Smooth muscle cell (in vitro differentiated cells): ENCODE results near the gene SCAMP3. TPM values are rescaled to one million over a fixed set of nuclear protein-coding genes. Genes with fewer than 3 reads are reported as not detected.

Experiments used
- DNase-seq: peaks from one replicate; lab custom pipeline; 2025; ENCODE audit not compliant: unreplicated experiment; lab: John Stamatoyannopoulos, UW
- H2AFZ ChIP-seq: fragments of 200-600 bp; sonication (generic); 2 replicates; pipeline ENCODE4 v1.6.0; 2016; ENCODE audit warnings: antibody characterized with exemption, low read depth, mild to moderate bottlenecking
- H3F3A ChIP-seq: fragments of 200-600 bp; sonication (generic); 2 replicates; pipeline ENCODE4 v1.6.0; 2017; ENCODE audit warnings: antibody characterized with exemption, low read depth
- H3K27ac ChIP-seq: fragments of 200-600 bp; sonication (generic); 2 replicates; pipeline ENCODE4 v1.5.1; 2016; ENCODE audit warnings: low read depth, mild to moderate bottlenecking
- H3K27me3 ChIP-seq: fragments of 200-600 bp; sonication (generic); 2 replicates; pipeline ENCODE4 v1.6.1; 2016; ENCODE audit warnings: low read depth, mild to moderate bottlenecking
- H3K36me3 ChIP-seq: fragments of 200-600 bp; sonication (generic); 2 replicates; pipeline ENCODE4 v1.5.1; 2016; ENCODE audit warnings: low read depth
- H3K4me1 ChIP-seq: fragments of 200-600 bp; sonication (generic); 2 replicates; pipeline ENCODE4 v1.5.1; 2016; ENCODE audit warnings: low read depth
- H3K4me2 ChIP-seq: fragments of 200-600 bp; sonication (generic); 2 replicates; pipeline ENCODE4 v1.6.0; 2016; ENCODE audit warnings: mild to moderate bottlenecking
- H3K4me3 ChIP-seq: fragments of 200-600 bp; sonication (generic); 2 replicates; pipeline ENCODE4 v1.5.1; 2016; ENCODE audit warnings: mild to moderate bottlenecking
- H3K79me2 ChIP-seq: fragments of 200-600 bp; sonication (generic); 2 replicates; pipeline ENCODE4 v1.6.0; 2016; ENCODE audit warnings: low read depth, mild to moderate bottlenecking
- H3K9ac ChIP-seq: fragments of 200-600 bp; sonication (generic); 2 replicates; pipeline ENCODE4 v1.6.0; 2016; ENCODE audit warnings: low read depth
- H3K9me3 ChIP-seq: fragments of 200-600 bp; sonication (generic); replicated peaks from 2 replicates; pipeline ENCODE4 v1.5.1; 2016; ENCODE audit warnings: low read depth
- H4K20me1 ChIP-seq: fragments of 200-600 bp; sonication (generic); 2 replicates; pipeline ENCODE4 v1.6.0; 2016; ENCODE audit warnings: low read depth
- CTCF ChIP-seq: fragments of 200-600 bp; sonication (generic); IDR thresholded peaks from 2 replicates; pipeline ENCODE4 v1.5.1; 2017; ENCODE audit warnings: borderline replicate concordance, mild to moderate bottlenecking, antibody characterized with exemption; ENCODE audit not compliant: insufficient read depth, poor library complexity, severe bottlenecking
- WGBS: methylation state at CpG from one replicate; pipeline ENCODE4 v1.1.7; 2016; ENCODE audit warnings: low lambda C conversion rate; 5-methylcytosine and 5-hydroxymethylcytosine counted together
- polyA plus RNA-seq: library from polyadenylated mRNA; unstranded; fragments of >200 nt; fragmentation: Nextera tagmentation; extraction: Ambion mirVana; gene quantifications from 2 replicates; pipeline ENCODE4 v1.2.1, GENCODE V29; 2016
- total RNA-seq: library from RNA; depleted of rRNA; stranded (reverse); fragments of >200 nt; gene quantifications from 2 replicates; pipeline ENCODE4 v1.2.3, GENCODE V29; 2014

Gene SCAMP3
- total and polyA plus RNA-seq, 2 experiments from 2014 or later: 51.4 to 118 TPM

DNA sequence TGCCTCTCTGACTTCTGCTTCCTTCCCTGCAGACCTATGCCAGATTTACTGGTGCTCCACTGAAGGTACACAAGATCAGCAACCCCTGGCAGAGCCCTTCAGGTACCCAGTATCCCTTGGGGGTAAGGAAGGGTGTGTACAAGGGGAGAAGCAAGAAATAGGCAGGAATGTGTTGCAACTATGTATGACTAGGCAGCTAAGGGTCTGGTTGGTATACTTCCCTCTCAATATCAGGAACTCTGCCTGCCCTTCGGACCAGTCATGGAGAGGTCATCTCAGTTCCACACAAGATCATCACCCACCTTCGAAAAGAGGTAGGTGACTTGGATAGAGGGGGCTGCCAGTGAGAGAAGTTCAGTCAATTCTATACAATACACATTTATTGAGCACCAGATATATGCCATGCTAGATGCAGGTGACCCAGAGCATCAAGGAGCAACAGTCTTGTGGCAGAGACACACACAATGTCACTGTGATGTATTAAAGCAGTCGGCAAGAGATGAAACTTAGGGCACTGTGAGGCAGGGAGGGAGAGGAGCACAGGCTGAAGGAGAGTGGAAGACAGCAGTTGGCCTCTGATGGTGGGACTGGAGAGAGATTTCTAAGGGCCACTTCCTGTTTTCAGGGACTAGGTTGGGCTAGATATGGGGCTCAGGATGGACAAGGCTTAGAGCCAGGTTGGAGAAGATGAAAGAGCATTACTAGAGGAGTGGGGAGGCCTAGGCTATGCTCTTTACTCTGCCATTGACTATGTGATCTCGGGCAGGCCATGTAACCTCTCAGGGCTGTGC is 51.7 kb downstream of the SCAMP3 start:
- Histone ChIP-seq H3K79me2 (peaks cover 12% of the 10 kb centered on the region), H3K4me2 (peak overlapping the region; percentile 96), H3F3A (peaks cover 4% of the 10 kb centered on the region), H4K20me1 (no peaks in the 10 kb centered on the region), H3K9ac (no peak overlapping the region), H3K27ac (no peak overlapping the region), H3K27me3 (no peaks in the 10 kb centered on the region), H3K4me1 (peaks cover 10% of the 10 kb centered on the region), H3K9me3 (no peaks in the 10 kb centered on the region), H3K4me3 (no peak overlapping the region), H2AFZ (no peak overlapping the region), H3K36me3 (no peaks in the 10 kb centered on the region)
- DNase-seq: no peak
- TF ChIP-seq CTCF: no peak
- WGBS: 87% methylated on average over 4 of the region's 4 CpGs

DNA sequence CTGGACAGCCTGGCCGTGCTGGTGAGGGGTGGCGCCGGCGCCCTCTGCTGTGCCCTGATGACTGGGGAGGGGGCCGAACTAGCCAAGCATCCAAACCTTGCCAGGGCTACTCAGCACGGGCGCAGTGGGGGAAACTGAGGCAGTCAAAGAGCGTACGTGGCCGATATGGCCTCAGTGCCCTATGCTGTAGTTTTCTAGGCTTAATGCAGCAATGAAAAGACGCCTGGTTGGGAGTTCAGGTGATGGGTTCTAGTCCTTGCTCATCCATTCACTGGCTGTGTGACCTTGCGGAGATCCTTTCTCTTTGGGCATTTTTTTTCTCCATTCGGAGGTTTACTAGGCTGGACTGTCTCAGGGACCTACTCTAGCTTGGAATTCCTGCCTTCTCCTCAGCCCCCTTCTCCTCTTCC is 52.8 kb downstream of the SCAMP3 start:
- H3K9ac ChIP-seq: peak overlapping the region; percentile 100
- H3F3A ChIP-seq: peaks cover 4% of the 10 kb centered on the region
- H3K27ac ChIP-seq: peak overlapping the region; percentile 100
- H4K20me1 ChIP-seq: no peaks in the 10 kb centered on the region
- H3K4me2 ChIP-seq: peak overlapping the region; percentile 96
- no peaks in the 10 kb centered on the region for H3K27me3 ChIP-seq
- H3K4me3 ChIP-seq: peak overlapping the region; percentile 81
- H3K36me3 ChIP-seq: no peaks in the 10 kb centered on the region
- WGBS: 1% methylated on average over 13 of the region's 13 CpGs
- no peak for TF ChIP-seq CTCF
- peaks cover 12% of the 10 kb centered on the region for H3K79me2 ChIP-seq
- H3K4me1 ChIP-seq: peaks cover 10% of the 10 kb centered on the region
- DNase-seq: no peak
- no peaks in the 10 kb centered on the region for H3K9me3 ChIP-seq
- H2AFZ ChIP-seq: peak overlapping the region; percentile 73

DNA sequence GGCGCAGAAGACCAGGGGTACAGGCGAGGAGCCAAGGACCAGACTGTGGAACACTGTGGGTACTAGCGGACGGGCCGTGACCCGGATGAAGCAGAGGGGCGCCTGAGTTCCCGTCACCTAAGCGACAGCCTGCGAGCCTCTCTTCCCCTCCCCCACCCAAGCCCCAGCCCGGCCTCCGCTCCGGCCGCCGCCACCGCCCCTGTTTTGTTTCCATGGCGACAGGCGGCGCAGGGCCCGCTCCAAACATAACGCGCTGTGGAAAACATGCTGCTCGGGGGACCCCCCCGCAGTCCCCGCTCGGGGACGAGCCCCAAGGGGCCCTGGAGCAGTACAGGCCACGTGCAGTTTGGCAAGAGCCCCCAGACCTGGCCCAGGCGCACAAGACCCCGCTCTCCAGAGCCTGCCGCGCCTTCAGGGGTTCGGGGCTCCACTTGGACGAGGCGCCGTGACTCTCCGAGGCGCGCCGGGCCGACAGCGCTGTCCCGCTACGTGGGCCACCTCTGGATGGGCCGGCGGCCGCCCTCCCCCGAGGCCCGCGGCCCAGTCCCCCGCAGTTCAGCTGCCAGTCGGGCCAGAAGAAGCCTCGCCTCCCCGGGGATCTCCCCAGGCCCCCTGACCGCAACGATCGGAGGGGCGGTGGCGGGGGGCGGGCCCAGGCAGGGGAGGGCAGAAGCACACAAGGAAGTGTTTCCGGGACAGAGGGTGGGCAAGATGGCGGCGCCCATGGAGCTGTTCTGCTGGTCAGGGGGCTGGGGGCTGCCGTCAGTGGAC is 53.4 kb downstream of the SCAMP3 start, which contains the start of gene MTX1:
TSS of gene MTX1 (plus strand) at position 155 of the 771 bp plus-strand sequence. CDS start at position 265, 110 bp downstream.
- peak; percentile 87 for DNase-seq
- peaks cover 10% of the 10 kb centered on the region for H3K4me1 ChIP-seq

More for the DNA sequence above, 53.4 kb downstream of the SCAMP3 start, which contains the start of gene MTX1:
- peaks cover 4% of the 10 kb centered on the region for H3F3A ChIP-seq
- H3K27ac ChIP-seq: peak within 1 kb of the TSS; percentile 100
- peak within 1 kb of the TSS; percentile 100 for H3K9ac ChIP-seq
- TF ChIP-seq CTCF: no peak
- no peaks in the 10 kb centered on the region for H3K27me3 ChIP-seq
- WGBS: 2% methylated on average over 45 of the region's 64 CpGs
- H3K36me3 ChIP-seq: no peaks in the 10 kb centered on the region
- peak within 1 kb of the TSS; percentile 81 for H3K4me3 ChIP-seq
- H3K79me2 ChIP-seq: peaks cover 12% of the 10 kb centered on the region
- H3K9me3 ChIP-seq: no peaks in the 10 kb centered on the region
- H3K4me2 ChIP-seq: peak within 1 kb of the TSS; percentile 96
- peak within 1 kb of the TSS; percentile 73 for H2AFZ ChIP-seq
- no peaks in the 10 kb centered on the region for H4K20me1 ChIP-seq
